Tibial artery (tissue), 4 donors: Measurements from ENCODE around the gene TCF4.

Experiments used
- DNase-seq, 2 donors: peaks; one replicate each; pipeline ENCODE4 v3.0.0-alpha.2; 2019
- H3K27ac ChIP-seq, 2 donors: fragments of 200-600 bp; sonication (generic) in 1 of 2; 1 replicate in 1 of 2; 2 replicates in 1 of 2; pipeline ENCODE4 v1.5.1; 2018 to 2019; ENCODE audit warnings: mild to moderate bottlenecking in 1 of 2
- H3K27me3 ChIP-seq, 2 donors: fragments of 200-600 bp; sonication (generic) in 1 of 2; one replicate each; pipeline versions ENCODE4 v1.5.1 to v1.6.0; 2016 to 2019
- H3K36me3 ChIP-seq, 3 donors: fragments of 200-600 bp; sonication (generic) in 2 of 3; one replicate each; pipeline ENCODE4 v1.5.1; 2016 to 2019; ENCODE audit warnings: mild to moderate bottlenecking in 2 of 3
- H3K4me1 ChIP-seq, 4 donors: fragments of 200-600 bp; sonication (generic) in 2 of 4; 1 replicate in 3 of 4; 2 replicates in 1 of 4; pipeline ENCODE4 v1.5.1; 2016 to 2019
- H3K4me3 ChIP-seq, 2 donors: fragments of 200-600 bp; sonication (generic) in 1 of 2; 1 replicate in 1 of 2; 2 replicates in 1 of 2; pipeline ENCODE4 v1.5.1; 2018 to 2019; ENCODE audit warnings: mild to moderate bottlenecking in 2 of 2
- H3K9me3 ChIP-seq, 3 donors: fragments of 200-600 bp; sonication (generic) in 1 of 3; one replicate each; pipeline ENCODE4 v1.5.1; 2016 to 2019
- CTCF ChIP-seq, 2 experiments: fragments of 200-600 bp in 1 of 2; fragments of 450-650 bp in 1 of 2; IDR thresholded peaks; one replicate each; pipeline ENCODE4 v1.5.1; 2017 to 2019; ENCODE audit warnings: antibody characterized with exemption in 2 of 2, mild to moderate bottlenecking in 1 of 2, moderate library complexity in 1 of 2
- intact Hi-C: fragments of 100-400 bp; cut with DNase I; formaldehyde crosslinking; loops from one replicate; pipeline ENCODE4 v1.15.0; 2023; ENCODE audit warnings: low total_unique reads

Gene TCF4

DNA sequence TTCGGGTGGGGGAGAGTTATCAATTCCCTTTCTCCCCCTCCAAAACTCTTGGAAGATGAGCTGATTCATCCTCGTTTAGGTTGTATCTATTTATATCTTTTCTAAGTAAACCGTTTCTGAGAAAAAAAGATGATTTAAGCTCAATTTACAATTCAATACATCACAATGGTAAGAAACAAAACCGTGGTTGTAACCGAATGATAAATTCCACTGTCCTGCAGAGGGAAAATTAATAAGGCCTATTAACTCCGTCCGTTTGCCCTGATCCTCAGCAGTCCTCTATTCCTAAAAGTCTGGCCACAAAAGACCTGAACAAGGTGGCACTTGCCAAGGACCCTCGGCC lies 286.2 kb downstream of the TCF4 start:
- DNase-seq, result no peak
- Histone ChIP-seq H3K27ac (no peak overlapping the region), H3K4me1 (peaks cover 0 to 14% (median 0%) of the 10 kb centered on the region in 4 donors), H3K9me3 (no peaks in the 10 kb centered on the region), H3K27me3 (no peaks in the 10 kb centered on the region), H3K4me3 (no peak overlapping the region), H3K36me3 (no peaks in the 10 kb centered on the region)
- intact Hi-C loops, result no loop called here
- no peak for TF ChIP-seq CTCF (IDR thresholded peaks at IDR 0.05)

- no peak overlapping the region for H3K27ac ChIP-seq
- H3K27me3 ChIP-seq, result no peaks in the 10 kb centered on the region
- peaks cover 0 to 14% (median 0%) of the 10 kb centered on the region in 4 donors for H3K4me1 ChIP-seq
- DNase-seq, result no peak
- no peaks in the 10 kb centered on the region for H3K36me3 ChIP-seq
- no peaks in the 10 kb centered on the region for H3K9me3 ChIP-seq
- no peak overlapping the region for H3K4me3 ChIP-seq
- intact Hi-C loops, result no loop called here
- no peak for TF ChIP-seq CTCF (IDR thresholded peaks at IDR 0.05)
Measured at GRCh38 chr18:55300936-55301531, 287.0 kb downstream of the TCF4 start.

DNA sequence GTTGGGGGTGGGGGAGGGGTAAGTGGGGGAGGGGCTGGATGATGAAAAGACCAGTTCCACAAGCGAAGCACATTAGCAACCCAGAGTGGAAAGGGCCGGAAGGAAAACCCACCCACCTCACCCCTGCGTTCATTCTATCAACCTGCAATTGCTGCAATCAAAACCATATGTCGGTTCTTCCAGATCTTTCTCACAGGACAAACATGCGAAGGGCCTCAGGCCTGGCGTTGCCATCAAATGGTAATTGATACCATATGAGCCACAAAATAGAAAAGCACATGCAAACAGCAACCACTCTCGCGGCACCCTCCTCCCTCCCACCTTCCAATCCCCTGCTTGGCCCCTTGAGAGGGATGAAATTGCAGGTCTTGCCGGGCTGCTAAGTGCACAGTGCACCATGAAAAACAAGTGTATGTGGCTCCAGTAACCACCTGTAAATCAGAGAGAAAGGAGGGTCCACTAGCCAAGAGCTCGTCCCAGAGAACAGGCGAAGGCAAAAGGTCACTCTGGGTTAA lies 287.5 kb downstream of the TCF4 start:
- Histone ChIP-seq H3K9me3 (no peaks in the 10 kb centered on the region), H3K4me3 (no peak overlapping the region), H3K27ac (no peak overlapping the region), H3K27me3 (no peaks in the 10 kb centered on the region), H3K4me1 (peaks cover 0 to 15% (median 0%) of the 10 kb centered on the region in 4 donors), H3K36me3 (no peaks in the 10 kb centered on the region)
- no peak for TF ChIP-seq CTCF (IDR thresholded peaks at IDR 0.05)
- no peak for DNase-seq
- intact Hi-C loops, result no loop called here

DNA sequence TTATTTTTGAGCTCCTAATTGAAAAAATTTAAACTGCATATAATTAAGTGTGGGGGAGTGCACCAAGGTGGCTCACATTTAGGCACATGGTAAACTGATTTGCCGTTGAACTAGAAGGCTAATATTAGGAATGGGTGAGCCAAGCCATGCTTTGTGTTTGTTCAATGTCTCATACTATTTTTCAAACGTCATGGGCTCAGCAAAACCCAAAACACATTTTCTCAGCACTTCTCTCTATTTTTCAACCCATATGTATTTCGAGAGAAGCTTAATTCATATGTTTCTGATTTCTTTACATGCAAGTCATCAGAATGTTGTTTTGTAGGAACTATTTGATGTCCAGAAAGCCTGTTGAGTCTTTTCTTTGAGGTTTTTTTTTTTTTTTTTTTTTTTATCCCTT lies 291.2 kb downstream of the TCF4 start:
- Histone ChIP-seq H3K4me1 (peaks cover 0 to 26% (median 7%) of the 10 kb centered on the region in 4 donors), H3K9me3 (no peaks in the 10 kb centered on the region), H3K4me3 (no peak overlapping the region), H3K27me3 (no peaks in the 10 kb centered on the region), H3K36me3 (no peaks in the 10 kb centered on the region), H3K27ac (no peak overlapping the region)
- intact Hi-C loops, result no loop called here
- TF ChIP-seq CTCF (IDR thresholded peaks at IDR 0.05), result no peak
- DNase-seq, result no peak

GRCh38 chr18:55296115-55296514 lies 291.9 kb downstream of the TCF4 start:
- no peak for DNase-seq

More at GRCh38 chr18:55296115-55296514, 291.9 kb downstream of the TCF4 start:
- Histone ChIP-seq H3K9me3 (no peaks in the 10 kb centered on the region), H3K4me3 (no peak overlapping the region), H3K27ac (no peak overlapping the region), H3K4me1 (peaks cover 0 to 26% (median 7%) of the 10 kb centered on the region in 4 donors), H3K36me3 (no peaks in the 10 kb centered on the region), H3K27me3 (no peaks in the 10 kb centered on the region)
- intact Hi-C loops, result no loop called here
- TF ChIP-seq CTCF (IDR thresholded peaks at IDR 0.05), result no peak
